GM21576 (cell line): Measurements from ENCODE around the gene SSU72.

Experiments used
- ATAC-seq: cut with Tn5 transposase; IDR thresholded peaks from one replicate; pipeline ENCODE4 v1.9.1; 2021; ENCODE audit warnings: mild to moderate bottlenecking, moderate library complexity; ENCODE audit not compliant: unreplicated experiment

SSU72 gene

DNA sequence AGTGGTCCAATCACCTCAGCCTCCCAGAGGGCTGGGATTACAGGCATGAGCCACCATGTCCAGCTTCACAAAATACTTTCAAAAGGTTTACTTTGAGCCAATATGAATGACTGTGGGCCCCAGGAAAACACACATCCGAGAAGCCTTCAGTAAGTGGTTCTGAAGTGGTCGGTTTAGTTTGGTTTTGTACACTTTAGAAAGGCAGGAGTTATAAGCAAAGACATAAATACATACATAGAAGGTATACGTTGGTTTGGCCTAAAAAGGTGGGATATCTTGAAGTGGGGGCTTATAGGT, 37.4 kb upstream of the SSU72 start:
- ATAC-seq = no peak

- ATAC-seq = no peak
Measured at GRCh38 chr1:1610796-1611195, 36.1 kb upstream of the SSU72 start.

DNA sequence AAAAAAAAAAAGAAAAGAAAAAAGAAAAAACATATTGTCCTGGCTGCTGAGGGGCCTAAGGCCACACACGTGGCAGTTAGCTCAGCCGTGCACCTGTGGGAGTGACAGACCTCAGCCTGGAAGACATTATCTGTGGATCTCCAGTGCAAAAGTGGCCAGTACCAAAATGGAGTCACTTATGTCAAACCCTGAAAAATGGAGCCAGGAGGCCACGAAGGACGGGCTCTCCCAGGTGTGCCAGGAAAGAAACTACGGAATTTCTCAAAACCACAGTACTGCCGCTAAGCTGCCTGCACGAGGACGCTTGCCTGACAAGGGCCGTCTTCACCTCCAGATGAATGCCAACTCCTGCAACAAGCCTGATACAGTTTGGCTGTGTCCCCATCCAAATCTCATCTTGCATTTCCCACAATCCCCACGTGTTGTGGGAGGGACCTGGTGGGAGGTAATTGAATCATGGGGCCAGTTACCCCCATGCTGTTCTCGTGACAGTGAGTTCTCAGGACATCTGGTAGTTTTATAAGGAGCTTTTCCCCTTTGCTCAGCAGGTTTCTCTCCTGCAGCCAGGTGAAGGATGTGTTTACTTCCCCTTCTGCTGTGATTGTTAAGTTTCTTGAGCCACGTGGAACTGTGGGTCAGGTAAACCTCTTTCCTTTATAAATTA, 35.3 kb upstream of the SSU72 start:
- no peak for ATAC-seq

GRCh38 chr1:1606232-1606631, 31.6 kb upstream of the SSU72 start:
- no peak for ATAC-seq

- no peak for ATAC-seq
Measured at GRCh38 chr1:1605724-1606123, 31.1 kb upstream of the SSU72 start.

DNA sequence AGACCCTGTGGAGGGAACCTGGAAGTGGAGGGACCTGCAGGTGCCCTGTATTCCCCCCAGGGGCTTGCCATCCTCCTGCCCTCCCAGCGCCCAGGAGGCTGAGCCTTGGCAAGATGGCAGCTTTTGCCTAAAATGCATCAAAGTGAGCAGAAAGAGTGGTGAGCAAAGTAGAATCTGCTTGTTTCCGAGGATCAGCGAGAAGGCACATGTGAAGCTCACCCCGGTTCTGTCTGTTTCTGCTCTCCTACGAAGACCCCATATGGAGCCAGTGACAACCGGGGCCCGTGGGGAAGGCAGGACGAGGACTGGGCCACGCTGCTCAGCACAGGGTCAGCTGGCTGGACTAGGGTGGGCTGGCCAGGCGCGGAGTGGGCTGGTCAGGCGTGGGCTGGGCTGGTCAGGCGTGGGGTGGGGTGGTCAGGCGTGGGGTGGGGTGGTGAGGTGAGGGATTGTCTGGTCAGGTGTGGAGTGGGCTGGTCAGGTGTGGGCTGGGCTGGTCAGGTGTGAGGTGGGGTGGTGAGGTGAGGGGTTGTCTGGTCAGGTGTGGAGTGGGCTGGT, 30.4 kb upstream of the SSU72 start:
- no peak for ATAC-seq

DNA sequence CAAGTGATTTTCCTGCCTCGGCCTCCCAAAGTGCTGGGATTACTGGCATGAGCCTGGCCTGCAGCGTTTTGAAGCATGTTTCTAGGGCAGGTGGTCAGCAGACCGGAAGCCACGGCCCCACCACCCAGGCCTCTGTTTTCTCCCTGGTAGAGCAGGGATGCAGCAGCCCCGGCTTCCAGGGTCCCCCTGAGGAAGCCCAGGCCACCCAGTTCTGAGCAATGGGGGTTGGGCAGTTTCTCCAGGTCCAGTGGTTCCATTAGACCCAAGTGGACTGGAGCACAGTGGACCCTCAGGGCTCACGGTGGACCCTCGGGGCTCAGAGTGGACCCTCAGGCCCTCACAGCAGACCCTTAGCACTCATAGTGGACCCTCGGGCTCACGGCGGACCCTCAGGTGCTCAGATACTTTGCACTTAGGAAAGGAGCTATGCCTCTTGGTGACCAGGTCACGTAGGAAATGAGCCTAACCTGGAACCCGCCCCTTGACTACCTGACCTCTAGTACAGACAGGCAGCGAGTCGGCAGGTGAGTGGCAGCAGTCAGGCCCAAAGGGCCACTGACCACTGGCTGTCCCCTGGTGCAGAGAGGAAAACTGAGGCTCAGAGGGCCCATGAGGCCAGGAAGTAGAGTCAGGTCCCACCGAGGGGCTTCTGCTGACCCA, 29.8 kb upstream of the SSU72 start:
- ATAC-seq = no peak

DNA sequence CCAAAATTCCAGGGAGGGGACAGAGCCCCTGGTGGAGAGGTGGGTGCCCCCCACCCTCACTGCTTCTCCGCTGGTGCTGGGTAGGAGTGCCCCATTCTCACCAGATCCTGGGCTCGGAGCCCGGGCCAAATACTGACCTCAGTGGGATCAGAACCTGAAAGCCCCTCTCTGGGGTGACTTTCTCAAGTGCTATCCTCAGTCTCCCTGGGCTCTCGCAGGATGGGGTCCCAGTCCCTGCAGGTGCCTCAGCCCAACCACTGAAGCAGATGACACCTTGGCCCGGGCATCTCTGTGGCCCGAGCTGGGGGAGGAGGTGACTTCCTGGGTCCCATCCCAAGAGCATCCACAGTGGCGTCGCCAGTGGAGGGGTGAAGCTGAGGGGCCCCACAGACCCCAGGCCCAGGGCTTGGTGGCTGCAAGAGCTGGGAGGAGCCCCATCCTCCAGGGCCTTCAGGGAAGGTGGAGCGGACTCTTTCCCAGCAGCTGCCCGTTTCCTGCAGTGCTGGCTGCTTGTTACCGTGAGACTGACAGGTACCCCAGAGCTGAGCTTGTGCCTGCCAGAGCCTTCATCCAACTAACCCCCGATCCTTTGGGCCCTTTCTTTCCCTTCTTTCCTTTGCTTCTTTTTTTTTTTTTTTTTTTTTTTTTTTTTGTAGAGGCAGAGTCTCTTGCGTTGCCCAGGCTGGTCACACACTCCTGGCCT, 29.2 kb upstream of the SSU72 start:
- no peak for ATAC-seq

- no peak for ATAC-seq
Measured at GRCh38 chr1:1602968-1603506, 28.4 kb upstream of the SSU72 start.

DNA sequence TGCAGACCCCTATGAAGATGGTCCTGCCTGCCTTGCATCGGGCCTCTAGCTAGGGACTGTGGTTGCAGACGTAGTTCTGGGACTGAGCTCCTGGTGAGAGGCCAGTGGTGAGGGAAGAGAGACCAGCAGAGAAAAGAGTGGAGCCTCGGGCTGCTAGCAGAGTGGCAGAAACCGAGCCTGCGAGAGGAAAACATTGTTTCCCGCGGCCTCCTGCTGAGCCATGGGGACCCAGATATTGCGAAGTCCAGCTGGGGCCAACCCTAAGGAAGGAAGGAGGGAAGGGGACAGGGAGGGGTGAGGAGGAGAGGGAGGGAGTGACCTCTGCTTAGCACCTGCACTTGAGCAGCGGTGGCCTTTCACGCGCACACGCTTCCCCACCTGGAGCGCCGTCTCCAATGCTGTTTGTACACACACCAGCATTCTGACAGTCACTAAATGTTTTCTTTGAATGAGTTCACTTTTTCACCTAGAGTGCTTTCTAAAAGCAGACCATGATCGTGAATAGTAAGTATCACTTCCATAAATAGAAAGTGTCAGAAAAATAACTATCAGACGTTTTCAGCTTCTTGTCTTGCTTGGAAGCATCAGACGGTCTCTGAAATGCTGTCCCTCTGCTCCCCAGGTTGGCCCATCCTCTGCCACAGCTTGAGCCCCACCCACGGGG, 27.8 kb upstream of the SSU72 start:
- no peak for ATAC-seq

GRCh38 chr1:1601564-1602303, 27.1 kb upstream of the SSU72 start:
- ATAC-seq = no peak

- no peak for ATAC-seq
Measured at GRCh38 chr1:1600861-1601563, 26.3 kb upstream of the SSU72 start.

GRCh38 chr1:1599935-1600860, 25.5 kb upstream of the SSU72 start, which contains the start of gene FNDC10:
TSS of gene FNDC10 (minus strand) at chr1:1600135. CDS start at chr1:1600015, 120 bp downstream.
- no peak for ATAC-seq

GRCh38 chr1:1599030-1599934, 24.6 kb upstream of the SSU72 start:
- ATAC-seq = no peak

- no peak for ATAC-seq
Measured at GRCh38 chr1:1598720-1599029, 24.0 kb upstream of the SSU72 start.

DNA sequence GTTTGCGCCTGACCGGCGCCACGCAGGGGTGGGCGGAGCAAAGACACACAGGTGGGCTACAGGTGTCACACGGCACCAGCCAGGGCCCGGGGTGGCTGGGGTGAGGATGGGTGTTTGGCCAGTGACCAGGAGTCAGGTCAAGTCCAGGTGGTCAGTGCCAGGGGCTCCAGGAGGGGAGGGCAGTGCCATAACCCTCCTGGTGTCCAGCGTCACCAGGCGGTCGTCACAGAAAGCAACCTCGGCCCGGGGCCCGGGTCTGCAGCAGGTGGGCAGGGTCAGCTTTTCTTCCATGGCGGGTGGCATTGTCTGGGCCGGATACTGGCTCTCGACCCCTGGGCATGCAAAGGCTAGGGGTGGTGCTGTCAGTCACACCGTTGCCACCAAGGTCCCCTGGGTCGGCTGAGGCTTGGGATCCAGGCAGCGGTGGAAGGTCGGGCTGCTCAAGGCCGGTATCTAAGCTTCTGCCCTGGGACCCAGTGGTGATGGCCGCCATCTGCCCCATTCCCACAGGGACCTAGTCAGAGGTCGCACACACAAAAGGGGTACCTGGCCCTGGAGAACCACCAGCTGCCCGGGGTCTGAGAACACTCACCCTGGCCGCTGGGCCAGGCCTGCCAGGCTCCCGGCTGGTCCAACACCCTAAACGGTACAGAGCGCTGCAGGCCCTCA, 23.5 kb upstream of the SSU72 start:
- no peak for ATAC-seq

- no peak for ATAC-seq
Measured at GRCh38 chr1:1597275-1597930, 22.7 kb upstream of the SSU72 start.
